ENCODE measurements around the gene CLEC14A. TPM values are rescaled to one million over a fixed set of nuclear protein-coding genes. Genes with fewer than 3 reads are reported as not detected.

The CLEC14A gene
- polyA plus RNA-seq (2012; ENCODE audit: low read depth, missing spikeins): not detected

GRCh38 chr14:38255673-38256532, at the start of gene CLEC14A:
Gene CLEC14A (minus strand): TSS chr14:38256093. CDS start chr14:38256022, 71 bp downstream.
- TF ChIP-seq POU2F2 (IDR thresholded peaks at IDR 0.05; ENCODE audit: low read depth, low read length) (no peak), POLR2AphosphoS5 (IDR thresholded peaks at IDR 0.05; ENCODE audit: low read depth, low read length) (no peak), TAF1 (IDR thresholded peaks at IDR 0.05; ENCODE audit: low read depth, low read length) (no peak), POLR2A (IDR thresholded peaks at IDR 0.05; ENCODE audit: low read depth, low read length) (no peak), PAX5 (IDR thresholded peaks at IDR 0.05; ENCODE audit: insufficient read depth, low read length, severe bottlenecking) (no peak), SPI1 (IDR thresholded peaks at IDR 0.05; ENCODE audit: low read depth, low read length) (no peak)
- no peak for DNase-seq (ENCODE audit: insufficient read length, low spot score)

GRCh38 chr14:38302966-38303365, 47.1 kb upstream of the CLEC14A start:
- FAIRE-seq: no peak
- DNase-seq (ENCODE audit: insufficient read length, low spot score): no peak
- no peak for TF ChIP-seq PAX5 (IDR thresholded peaks at IDR 0.05; ENCODE audit: insufficient read depth, low read length, severe bottlenecking)
- no peak for TF ChIP-seq POLR2A (IDR thresholded peaks at IDR 0.05; ENCODE audit: low read depth, low read length)
- TF ChIP-seq SPI1 (IDR thresholded peaks at IDR 0.05; ENCODE audit: low read depth, low read length): no peak
- TF ChIP-seq POLR2AphosphoS5 (IDR thresholded peaks at IDR 0.05; ENCODE audit: low read depth, low read length): no peak
- no peak for TF ChIP-seq TAF1 (IDR thresholded peaks at IDR 0.05; ENCODE audit: low read depth, low read length)

More at GRCh38 chr14:38255673-38256532, at the start of gene CLEC14A:
- FAIRE-seq: no peak

- no peak for DNase-seq (ENCODE audit: insufficient read length, low spot score)
- TF ChIP-seq POLR2AphosphoS5 (IDR thresholded peaks at IDR 0.05; ENCODE audit: low read depth, low read length) (no peak), SPI1 (IDR thresholded peaks at IDR 0.05; ENCODE audit: low read depth, low read length) (no peak), PAX5 (IDR thresholded peaks at IDR 0.05; ENCODE audit: insufficient read depth, low read length, severe bottlenecking) (no peak), TAF1 (IDR thresholded peaks at IDR 0.05; ENCODE audit: low read depth, low read length) (no peak), POU2F2 (IDR thresholded peaks at IDR 0.05; ENCODE audit: low read depth, low read length) (no peak), POLR2A (IDR thresholded peaks at IDR 0.05; ENCODE audit: low read depth, low read length) (no peak)
These were observed 46.1 kb upstream of the CLEC14A start for GRCh38 chr14:38302034-38302433.

GRCh38 chr14:38297681-38298080, 41.8 kb upstream of the CLEC14A start:
- FAIRE-seq: no peak
- TF ChIP-seq POLR2A (IDR thresholded peaks at IDR 0.05; ENCODE audit: low read depth, low read length): no peak
- TF ChIP-seq PAX5 (IDR thresholded peaks at IDR 0.05; ENCODE audit: insufficient read depth, low read length, severe bottlenecking): no peak
- TF ChIP-seq POLR2AphosphoS5 (IDR thresholded peaks at IDR 0.05; ENCODE audit: low read depth, low read length): no peak
- no peak for TF ChIP-seq POU2F2 (IDR thresholded peaks at IDR 0.05; ENCODE audit: low read depth, low read length)
- TF ChIP-seq TAF1 (IDR thresholded peaks at IDR 0.05; ENCODE audit: low read depth, low read length): no peak
- TF ChIP-seq SPI1 (IDR thresholded peaks at IDR 0.05; ENCODE audit: low read depth, low read length): no peak
- no peak for DNase-seq (ENCODE audit: insufficient read length, low spot score)

More at GRCh38 chr14:38302034-38302433, 46.1 kb upstream of the CLEC14A start:
- FAIRE-seq: no peak

GRCh38 chr14:38291681-38292467, 36.0 kb upstream of the CLEC14A start:
- TF ChIP-seq POU2F2 (IDR thresholded peaks at IDR 0.05; ENCODE audit: low read depth, low read length): no peak
- TF ChIP-seq TAF1 (IDR thresholded peaks at IDR 0.05; ENCODE audit: low read depth, low read length): no peak
- no peak for TF ChIP-seq SPI1 (IDR thresholded peaks at IDR 0.05; ENCODE audit: low read depth, low read length)
- TF ChIP-seq PAX5 (IDR thresholded peaks at IDR 0.05; ENCODE audit: insufficient read depth, low read length, severe bottlenecking): no peak
- no peak for TF ChIP-seq POLR2AphosphoS5 (IDR thresholded peaks at IDR 0.05; ENCODE audit: low read depth, low read length)
- no peak for TF ChIP-seq POLR2A (IDR thresholded peaks at IDR 0.05; ENCODE audit: low read depth, low read length)
- DNase-seq (ENCODE audit: insufficient read length, low spot score) (no peak), FAIRE-seq (no peak)

GRCh38 chr14:38290601-38291188, 34.8 kb upstream of the CLEC14A start:
- FAIRE-seq (no peak), DNase-seq (ENCODE audit: insufficient read length, low spot score) (no peak)
- TF ChIP-seq PAX5 (IDR thresholded peaks at IDR 0.05; ENCODE audit: insufficient read depth, low read length, severe bottlenecking) (no peak), POLR2AphosphoS5 (IDR thresholded peaks at IDR 0.05; ENCODE audit: low read depth, low read length) (no peak), SPI1 (IDR thresholded peaks at IDR 0.05; ENCODE audit: low read depth, low read length) (no peak), POU2F2 (IDR thresholded peaks at IDR 0.05; ENCODE audit: low read depth, low read length) (no peak), TAF1 (IDR thresholded peaks at IDR 0.05; ENCODE audit: low read depth, low read length) (no peak), POLR2A (IDR thresholded peaks at IDR 0.05; ENCODE audit: low read depth, low read length) (no peak)

GRCh38 chr14:38286452-38286851, 30.6 kb upstream of the CLEC14A start:
- TF ChIP-seq POLR2A (IDR thresholded peaks at IDR 0.05; ENCODE audit: low read depth, low read length) (no peak), POU2F2 (IDR thresholded peaks at IDR 0.05; ENCODE audit: low read depth, low read length) (no peak), TAF1 (IDR thresholded peaks at IDR 0.05; ENCODE audit: low read depth, low read length) (no peak), SPI1 (IDR thresholded peaks at IDR 0.05; ENCODE audit: low read depth, low read length) (no peak), PAX5 (IDR thresholded peaks at IDR 0.05; ENCODE audit: insufficient read depth, low read length, severe bottlenecking) (no peak), POLR2AphosphoS5 (IDR thresholded peaks at IDR 0.05; ENCODE audit: low read depth, low read length) (no peak)
- DNase-seq (ENCODE audit: insufficient read length, low spot score) (no peak), FAIRE-seq (no peak)

- DNase-seq (ENCODE audit: insufficient read length, low spot score): no peak
- no peak for TF ChIP-seq SPI1 (IDR thresholded peaks at IDR 0.05; ENCODE audit: low read depth, low read length)
- TF ChIP-seq PAX5 (IDR thresholded peaks at IDR 0.05; ENCODE audit: insufficient read depth, low read length, severe bottlenecking): no peak
- no peak for TF ChIP-seq TAF1 (IDR thresholded peaks at IDR 0.05; ENCODE audit: low read depth, low read length)
- no peak for TF ChIP-seq POLR2A (IDR thresholded peaks at IDR 0.05; ENCODE audit: low read depth, low read length)
- no peak for TF ChIP-seq POU2F2 (IDR thresholded peaks at IDR 0.05; ENCODE audit: low read depth, low read length)
- no peak for FAIRE-seq
These were observed 30.1 kb upstream of the CLEC14A start for GRCh38 chr14:38285962-38286361.
